Iris pigment epithelial cell (primary cell): Measurements from ENCODE around the gene GLB1L3.
"Not testable (repeated sequence)": the region's sequence is repeated elsewhere in the genome, so short reads cannot be mapped to it uniquely, and the experiment has no call there.

Experiments used
- DNase-seq: peaks from one replicate; pipeline ENCODE4 v3.0.0-alpha.2; 2011; ENCODE audit warnings: low read depth

Gene GLB1L3

DNA sequence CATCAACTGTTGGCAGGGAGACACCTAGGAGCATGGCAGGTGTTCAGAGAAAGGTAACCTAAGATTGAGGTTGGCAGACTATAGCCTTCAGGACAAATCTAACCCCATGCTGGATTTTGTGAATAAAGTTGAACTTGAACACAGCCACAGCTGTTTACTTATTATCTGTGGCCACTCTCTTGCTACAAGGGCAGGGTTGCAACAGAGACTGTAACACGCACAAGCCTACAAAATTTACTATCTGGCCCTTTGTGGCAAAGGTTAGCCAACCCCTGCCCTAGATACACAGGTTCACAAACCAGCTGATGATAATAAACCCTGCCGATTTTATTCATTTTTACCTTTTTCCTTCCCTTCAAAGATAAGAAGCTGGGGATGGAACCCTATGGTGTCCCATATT is 25.5 kb upstream of the GLB1L3 start:
- DNase-seq = no peak

DNA sequence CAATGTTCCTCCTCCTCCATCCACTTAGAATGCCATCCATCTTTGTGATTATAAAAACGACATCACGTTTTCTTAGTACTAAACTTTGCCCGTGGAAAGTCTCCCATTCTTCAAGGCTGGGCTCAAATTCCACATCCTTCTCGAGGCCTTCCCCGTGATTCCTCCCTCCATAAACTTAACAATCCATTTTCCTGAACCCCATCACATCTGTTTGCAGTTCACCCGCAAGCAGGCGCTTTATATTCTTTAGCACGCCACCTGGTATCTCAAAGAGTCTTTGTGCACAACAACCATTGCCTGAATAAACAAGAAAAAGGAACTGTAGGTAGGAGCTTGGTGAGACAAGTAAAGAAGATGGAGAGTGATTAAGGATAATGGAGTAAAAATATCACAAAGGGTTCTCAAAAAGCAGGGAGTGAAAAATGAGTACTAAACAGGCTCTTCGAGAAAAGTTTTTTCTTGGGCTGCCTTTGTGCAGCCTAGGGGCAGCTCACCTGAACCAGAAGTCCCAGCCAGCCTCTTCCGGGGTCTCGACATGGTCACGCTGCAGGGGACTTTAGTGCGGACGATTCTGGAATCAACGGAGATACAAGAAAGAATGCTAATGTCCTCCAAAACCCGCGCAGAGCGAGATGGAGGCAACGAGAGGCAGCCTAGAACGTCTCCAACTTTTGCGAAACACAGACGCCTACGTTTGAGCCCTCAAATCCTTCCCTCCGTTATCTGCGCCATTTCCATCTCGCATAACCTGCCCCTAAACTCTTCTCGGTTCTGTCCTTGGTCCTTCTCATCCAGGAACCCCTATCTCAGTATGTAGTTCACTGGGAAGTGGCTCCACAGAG is 23.6 kb upstream of the GLB1L3 start:
- DNase-seq = peak; percentile 72

DNA sequence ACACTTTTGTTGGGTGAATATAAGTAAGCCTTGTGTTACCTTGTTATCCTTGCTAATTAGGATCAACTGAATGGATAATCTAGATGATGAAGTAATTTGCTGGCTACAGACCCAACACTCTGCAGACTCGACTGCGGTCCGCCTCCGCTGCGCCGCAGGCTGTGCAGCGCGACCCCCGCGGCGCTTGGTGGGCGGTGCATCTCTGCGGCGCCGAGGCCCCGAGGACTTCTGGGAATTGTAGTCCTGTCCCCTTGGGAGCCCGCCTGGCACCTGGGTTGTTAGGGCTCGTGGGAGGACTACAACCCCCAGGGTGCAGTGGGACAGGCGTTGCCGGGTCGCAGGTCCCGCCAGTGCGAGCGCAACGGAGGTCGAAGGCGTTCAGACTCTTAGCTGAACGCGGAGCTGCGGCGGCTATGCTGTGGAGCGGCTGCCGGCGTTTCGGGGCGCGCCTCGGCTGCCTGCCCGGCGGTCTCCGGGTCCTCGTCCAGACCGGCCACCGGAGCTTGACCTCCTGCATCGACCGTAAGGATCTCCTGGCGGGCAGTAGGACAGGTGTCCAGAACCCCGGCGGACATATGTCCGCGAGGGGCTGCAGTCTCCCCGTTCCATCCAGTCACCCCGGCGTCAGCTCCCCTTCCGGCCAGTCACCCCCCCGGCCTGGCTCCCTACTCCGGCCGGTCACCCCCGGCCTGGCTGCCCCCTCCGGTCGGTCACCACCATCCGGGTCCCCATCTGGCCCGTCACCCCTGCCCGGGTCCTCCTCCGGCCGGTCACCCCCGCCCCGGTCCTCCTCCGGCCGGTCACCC is 22.8 kb upstream of the GLB1L3 start, which contains the start of the genes ACAD8 and THYN1:
Gene ACAD8 (plus strand): TSS at position 381 of the 806 bp plus-strand sequence. CDS start 33 bp downstream, at position 414.
Gene THYN1 (minus strand): TSS at position 165 of the 806 bp plus-strand sequence. CDS start 470 bp downstream, outside the sequence.
- peak; percentile 98 for DNase-seq

DNA sequence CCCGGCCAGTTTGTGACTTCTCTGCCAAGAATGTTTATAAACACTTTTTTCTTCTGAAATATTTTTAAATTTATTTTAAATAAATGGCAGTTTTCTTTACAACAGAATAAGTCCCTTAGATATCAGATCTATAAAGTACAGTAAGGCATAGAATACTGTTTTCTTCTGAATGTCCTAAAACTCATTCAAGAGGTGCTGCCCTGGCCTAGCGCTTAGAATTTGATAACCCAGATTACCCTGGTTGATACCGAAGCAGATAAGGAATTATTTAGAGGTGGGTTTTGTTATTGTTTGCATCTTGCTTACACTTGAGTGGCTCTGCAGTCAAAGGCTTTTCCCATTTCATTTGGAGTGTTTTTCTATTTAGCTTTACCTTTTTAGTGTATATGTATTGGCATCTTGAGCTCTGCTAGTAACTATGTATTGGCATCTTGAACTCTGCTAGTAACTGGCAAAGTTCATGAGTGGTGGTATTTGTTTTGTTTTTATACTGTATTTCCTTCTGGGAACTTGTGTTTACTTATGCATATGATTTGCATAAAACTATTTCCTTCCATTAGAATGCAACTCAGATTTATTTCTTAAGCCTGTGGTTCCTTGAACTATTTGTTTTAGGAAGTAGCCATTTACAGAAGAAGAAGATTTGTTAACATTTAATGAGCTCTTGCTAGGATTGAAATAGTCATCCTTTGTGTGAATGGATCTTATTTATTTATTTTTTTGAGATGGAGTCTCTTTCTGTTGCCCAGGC is 21.6 kb upstream of the GLB1L3 start:
- no peak for DNase-seq

DNA sequence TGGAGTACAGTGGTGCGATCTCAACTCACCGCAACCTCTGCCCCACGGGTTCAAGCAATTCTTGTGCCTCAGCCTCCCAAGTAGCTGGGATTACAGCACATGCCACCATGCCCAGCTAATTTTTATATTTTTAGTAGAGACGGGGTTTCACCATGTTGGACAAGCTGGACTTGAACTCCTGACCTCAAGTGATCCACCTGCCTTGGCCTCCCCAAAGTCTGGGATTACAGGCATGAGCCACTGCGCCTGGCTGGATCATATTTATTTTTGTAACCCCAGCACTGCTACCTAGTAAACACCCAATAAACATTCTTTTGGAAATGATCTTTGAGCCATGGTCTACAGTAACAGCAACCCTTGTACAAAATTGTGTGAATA is 21.0 kb upstream of the GLB1L3 start:
- DNase-seq = not testable (repeated sequence)

DNA sequence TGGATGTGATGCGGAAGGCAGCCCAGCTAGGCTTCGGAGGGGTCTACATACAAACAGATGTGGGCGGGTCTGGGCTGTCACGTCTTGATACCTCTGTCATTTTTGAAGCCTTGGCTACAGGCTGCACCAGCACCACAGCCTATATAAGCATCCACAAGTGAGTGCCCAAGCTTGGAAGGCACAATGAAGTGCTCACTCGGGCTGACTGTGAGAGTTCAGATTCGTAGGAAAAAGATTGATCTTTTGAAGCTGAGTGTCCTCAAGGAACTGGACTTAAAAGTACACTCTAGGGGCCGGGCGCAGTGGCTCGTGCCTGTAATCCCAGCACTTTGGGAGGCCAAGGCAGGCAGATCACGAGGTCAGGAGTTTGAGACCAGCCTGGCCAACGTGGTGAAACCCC is 19.1 kb upstream of the GLB1L3 start:
- DNase-seq = no peak

DNA sequence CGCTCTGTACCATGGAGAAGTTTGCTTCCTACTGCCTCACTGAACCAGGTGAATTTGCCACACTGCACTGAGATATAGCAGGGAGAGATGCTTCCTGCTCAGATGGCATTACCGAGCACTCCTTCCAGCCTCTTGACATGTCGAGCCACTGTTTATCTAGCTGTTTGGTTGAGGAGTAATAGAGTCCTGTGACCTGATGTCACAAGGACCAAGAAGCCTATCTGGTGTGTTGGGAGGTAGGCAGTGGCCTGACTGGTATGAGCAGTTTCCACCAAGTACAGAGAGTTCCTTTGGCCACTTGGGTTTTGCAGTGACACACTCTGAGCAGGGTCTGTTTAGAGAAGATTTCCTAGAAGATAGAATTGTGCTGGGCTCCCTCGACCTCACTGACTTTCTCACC is 17.6 kb upstream of the GLB1L3 start:
- no peak for DNase-seq

DNA sequence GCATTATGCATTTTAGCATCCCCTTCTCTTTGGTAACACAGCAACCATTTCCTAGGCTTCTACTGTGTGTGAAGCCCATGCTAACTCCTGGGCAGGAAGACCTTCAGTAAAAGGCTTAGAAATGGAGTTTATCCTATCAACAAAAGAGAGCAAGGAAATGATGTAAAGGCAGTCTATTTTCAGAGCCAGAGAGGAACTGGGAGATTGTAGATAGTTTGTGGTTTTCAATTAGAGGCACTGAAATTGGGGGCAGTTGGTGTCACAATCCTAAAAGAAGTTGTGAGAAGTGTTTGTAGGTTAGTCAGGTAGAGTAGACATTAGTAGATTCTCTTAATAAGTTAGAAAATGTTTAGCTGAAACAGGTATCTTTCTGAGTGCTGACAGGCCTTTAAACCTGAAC is 15.7 kb upstream of the GLB1L3 start:
- no peak for DNase-seq

DNA sequence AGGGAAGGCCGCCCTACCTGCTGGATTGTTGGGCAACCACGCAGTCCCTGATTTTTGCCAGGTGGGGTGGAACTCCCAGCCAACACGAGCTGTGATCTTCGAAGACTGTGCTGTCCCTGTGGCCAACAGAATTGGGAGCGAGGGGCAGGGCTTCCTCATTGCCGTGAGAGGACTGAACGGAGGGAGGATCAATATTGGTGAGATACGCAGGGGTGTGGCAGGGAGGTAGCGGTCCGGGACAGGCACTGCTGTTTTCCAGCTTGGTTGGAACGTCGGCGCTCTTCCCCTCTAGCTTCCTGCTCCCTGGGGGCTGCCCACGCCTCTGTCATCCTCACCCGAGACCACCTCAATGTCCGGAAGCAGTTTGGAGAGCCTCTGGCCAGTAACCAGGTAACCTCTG is 15.2 kb upstream of the GLB1L3 start:
- DNase-seq = no peak

DNA sequence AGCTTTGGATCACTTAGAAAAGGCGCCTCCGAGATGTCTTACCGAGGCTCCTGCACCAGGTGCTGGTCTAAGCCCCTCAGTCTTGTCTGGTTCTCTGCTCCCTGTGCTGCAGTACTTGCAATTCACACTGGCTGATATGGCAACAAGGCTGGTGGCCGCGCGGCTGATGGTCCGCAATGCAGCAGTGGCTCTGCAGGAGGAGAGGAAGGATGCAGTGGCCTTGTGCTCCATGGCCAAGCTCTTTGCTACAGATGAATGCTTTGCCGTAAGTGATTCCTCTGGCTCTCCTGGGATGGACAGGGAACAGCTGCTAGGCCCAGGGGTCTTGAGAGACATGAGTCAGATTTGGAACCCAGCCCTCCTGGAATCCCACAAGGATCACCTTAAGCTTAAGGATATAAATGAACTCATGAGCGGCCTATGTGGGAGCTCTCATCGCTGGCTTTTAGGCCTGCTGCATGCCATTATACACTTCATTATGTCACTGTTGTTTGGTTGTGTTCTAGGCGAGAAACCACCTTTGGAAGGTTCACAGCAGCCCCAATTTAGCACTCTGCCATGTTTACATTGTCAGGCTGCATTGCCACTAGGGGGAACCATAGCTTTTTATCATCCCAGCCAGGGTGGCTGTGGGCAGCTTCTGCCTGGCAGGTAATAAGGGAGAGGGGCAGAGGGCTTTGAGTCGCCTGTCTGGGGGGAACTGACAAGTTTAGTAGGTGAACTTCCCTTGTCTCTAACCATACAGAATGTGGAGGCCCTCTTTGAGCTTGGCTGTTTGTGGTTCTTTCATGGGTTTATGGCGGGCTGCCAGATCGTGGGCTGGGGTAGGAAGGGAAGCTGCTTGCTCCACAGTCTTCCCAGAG is 14.3 kb upstream of the GLB1L3 start:
- no peak for DNase-seq

DNA sequence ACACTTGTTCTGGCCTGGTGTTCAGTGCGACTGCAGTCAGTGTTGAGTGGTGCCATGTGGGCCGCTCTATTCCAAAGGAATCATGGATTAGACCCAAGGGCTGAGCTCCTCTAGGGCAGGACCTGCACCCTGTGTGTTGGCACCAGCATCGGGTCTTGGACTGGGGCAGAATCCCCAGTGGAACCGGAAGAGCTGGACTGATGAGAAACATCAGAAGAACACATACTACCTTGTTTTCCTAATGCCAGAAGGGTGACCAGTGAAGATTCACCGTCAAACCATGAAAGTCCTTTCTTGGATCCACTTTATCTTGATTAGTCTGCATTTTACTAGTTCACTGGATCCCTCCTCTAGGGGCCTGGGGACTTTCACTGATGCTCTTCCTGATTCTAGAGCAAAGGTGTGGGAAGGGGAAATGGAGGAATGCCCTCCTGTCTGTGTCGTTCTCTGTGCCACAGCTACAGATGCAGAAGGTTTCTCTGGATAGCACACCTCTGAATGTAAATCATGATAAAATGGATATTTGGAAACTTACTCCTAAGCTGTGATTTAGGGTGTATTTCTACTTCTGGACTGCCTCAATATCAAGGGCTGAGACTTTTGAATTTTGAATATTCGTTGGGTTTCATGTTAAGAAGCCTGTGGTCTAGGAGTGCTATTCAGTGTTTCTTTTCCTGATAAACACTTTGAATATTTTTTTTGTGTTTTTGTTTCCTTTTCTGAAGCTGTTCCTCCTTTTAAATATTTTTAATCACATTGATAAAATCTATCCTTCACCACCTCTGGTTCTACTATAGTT is 11.0 kb upstream of the GLB1L3 start:
- no peak for DNase-seq

DNA sequence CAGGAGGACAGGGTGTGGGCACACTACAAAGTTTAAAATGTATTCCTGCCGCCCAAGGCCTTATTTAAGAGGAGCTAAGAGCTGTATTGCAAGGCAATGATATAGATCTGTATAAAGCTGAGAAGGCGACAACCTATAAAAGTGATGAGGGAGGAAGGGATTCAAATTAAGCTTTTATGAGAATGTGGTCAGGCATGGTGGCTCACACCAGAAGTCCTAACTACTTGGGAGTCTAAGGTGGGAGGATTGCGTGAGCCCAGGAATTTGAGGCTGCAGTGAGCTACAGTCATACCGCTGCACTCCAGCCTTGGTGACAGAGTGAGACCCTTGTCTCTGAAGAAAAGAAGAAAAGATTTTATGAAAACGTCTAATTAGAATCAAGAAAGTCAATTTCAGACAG is 9.7 kb upstream of the GLB1L3 start:
- no peak for DNase-seq

DNA sequence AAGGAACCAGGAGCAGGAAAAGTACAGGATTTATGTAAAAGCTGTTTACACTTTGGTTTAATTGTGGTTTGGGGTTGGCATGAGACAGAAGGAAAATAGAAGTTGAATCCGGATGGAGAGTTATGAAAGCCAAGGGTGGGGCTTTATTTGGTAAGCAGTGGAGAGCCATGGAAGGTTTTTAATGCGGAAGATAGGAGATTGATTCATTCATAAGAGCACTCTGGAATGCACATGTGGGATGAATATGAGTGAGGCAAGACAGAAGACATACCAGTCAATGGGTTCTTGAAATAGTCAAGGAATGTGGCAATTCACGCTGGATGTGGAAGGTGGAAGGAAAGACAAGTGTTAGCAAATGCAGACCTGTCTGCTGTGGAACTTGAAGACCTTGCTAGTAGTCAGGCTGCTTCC is 9.3 kb upstream of the GLB1L3 start:
- DNase-seq = peak; percentile 80

DNA sequence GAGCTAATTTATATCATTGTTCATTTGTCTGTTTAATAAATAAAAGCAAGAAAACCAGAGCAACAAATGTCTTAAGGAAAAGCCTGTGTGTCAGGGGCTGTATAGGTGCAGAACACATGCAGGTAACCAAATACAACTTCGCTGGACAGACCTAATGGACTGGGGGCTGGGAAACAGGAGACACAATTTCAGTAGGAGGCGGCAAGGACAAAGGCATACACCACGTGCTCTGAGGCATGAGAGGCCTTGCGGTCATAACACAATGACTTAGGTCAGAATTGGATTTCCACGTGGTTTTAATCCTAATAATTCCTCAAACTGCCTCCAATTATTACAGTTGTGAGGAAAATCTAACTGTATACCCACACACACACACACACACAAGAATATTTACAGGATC is 8.7 kb upstream of the GLB1L3 start:
- no peak for DNase-seq

DNA sequence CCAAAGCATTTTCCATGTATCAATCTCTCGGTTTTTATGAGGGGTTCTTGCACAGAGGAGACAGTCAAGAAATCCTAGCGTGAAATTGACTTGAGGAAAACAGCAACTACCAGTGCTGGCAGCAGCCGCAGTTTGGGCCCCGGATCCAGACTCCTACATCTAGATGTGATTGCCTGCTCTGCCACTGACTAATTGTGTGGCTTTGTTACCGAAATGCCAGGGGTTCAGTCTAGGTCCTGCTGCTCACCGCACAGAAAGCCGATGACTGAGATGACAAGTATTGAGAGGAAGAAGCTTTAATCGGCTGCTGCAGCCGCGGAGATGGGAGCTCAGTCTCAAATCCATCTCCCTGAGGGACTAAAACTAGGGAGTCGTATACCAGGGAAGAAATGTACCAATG is 8.2 kb upstream of the GLB1L3 start:
- no peak for DNase-seq

DNA sequence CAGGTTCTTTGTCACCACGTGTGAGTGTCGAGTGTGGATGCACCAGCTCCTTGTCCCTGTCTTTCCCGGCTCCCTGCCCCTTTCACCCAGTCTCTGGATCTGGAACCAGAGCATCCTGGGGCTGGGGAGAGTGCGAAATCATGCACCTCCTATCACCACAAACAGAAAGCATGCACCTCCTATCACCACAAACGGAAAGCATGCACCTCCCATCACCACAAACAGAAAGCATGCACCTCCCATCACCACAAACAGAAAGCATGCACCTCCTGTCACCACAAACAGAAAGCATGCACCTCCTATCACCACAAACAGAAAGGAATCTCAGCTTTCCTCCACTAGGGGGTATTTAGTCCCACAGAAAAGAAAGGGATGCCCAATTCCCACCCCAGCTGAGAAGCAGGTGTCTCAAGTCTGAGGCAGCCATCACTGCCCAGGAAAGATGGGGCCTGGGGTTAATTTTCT is 5.9 kb upstream of the GLB1L3 start:
- DNase-seq = no peak

DNA sequence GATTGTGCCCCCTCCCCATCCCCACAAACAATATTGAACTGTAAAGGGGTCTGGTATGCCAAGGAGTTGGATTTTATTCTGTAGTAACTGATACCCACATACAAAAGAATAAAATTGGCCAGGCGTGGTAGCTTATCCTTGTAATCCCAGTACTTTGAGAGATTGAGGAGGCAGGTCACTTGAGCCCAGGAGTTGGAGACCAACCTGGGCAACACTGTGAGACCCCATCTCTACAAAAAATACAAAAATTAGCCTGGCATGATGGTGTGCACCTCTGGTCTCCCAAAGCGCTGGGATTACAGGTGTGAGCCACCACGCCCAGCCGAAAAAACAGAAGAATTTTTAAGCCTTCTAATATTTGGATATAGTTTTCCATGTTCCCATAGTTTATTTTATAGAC is 4.2 kb upstream of the GLB1L3 start:
- no peak for DNase-seq

DNA sequence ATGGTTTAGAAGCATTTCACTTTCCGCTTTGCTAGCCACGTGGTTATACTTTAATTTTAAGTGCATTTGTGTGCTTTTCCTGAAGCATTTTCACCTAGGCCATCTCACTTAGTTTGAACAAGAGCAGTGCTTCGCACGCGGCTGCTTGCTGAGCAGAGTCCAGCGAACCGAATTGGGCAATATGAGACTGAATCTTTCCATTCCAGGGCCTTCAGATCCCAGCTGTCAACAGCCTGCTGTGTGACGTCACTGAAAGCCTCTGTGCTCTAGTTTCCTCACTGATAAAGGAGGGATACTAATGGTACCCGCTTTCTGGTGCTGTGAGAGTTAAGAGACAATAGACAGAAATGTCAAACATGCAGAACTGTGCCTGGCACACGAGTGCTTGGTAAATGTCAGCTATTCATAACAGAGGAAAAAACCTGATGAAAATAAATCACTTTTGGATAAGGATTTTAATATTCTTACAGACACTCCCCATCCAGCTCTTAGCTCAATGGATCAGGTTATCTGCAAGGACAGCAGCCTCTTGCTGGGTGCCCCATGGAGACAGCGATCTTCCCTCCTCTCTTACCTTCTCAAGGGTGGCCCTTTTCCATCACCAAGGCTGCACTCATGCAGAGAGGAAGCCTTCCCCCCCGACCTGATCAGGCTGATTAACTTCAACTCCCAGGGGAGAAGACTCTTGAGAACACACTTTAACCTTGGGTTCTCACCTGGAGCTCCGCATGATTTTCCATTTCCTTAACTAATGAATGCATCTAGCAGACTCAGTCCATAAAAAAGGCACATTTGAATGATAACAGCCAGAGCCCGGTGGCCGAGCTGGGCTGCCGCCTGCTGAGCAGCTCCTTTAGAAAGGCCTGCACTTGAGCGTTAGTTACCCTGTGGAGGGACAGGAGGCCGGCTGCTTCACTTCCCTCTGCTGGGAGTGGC is 3.5 kb upstream of the GLB1L3 start:
- peak; percentile 41 for DNase-seq

DNA sequence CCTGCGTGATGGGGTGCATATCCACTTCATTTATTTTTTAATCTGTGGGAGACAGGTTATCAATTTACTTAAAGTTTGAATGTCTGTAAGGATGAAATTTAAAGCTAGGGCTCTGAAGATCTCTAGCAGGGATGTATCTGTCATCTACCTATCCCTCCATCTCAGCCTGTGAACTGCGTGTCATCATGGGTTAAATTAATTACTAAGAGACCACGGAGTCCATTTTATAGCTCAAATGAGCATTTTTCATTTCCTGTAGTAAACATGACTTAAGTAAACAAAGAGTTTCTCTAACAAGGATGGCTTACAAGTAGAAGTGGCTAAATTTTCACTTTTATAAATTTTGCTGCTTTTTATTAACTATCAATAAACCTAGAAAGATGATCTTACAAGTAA is 2.9 kb upstream of the GLB1L3 start:
- no peak for DNase-seq

DNA sequence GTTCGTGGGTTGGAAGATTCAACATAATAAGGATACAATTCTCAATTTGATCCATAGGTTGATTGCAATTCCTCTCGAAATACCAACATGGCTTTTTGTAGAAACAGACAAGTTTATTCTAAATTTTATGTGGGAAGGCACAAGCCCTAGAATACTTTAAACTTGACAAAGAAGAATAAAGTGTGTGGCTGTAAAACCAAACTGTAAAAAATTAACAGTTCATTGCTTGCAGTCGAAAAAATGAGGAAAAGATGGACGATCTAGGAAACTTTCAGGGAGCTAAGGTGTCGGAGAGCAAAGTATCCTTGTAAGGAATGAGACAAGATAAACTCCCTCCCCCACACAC is 1.0 kb upstream of the GLB1L3 start:
- no peak for DNase-seq
